Ishikawa (cell line): ENCODE data around the gene ATRNL1.

Experiments
- CEBPB ChIP-seq: IDR thresholded peaks from 2 replicates; pipeline ENCODE4 v1.6.1; 2012
- CREB1 ChIP-seq: IDR thresholded peaks from 2 replicates; pipeline ENCODE4 v1.6.1; 2012; ENCODE audit warnings: low read depth
- EGR1 ChIP-seq: IDR thresholded peaks from 2 replicates; pipeline ENCODE4 v1.6.1; 2012
- EP300 ChIP-seq: IDR thresholded peaks from 2 replicates; pipeline ENCODE4 v1.6.1; 2012; ENCODE audit warnings: borderline replicate concordance
- FOXM1 ChIP-seq: IDR thresholded peaks from 2 replicates; pipeline ENCODE4 v1.6.1; 2012; ENCODE audit warnings: low read depth, borderline replicate concordance
- MAX ChIP-seq: IDR thresholded peaks from 2 replicates; pipeline ENCODE4 v1.6.1; 2012
- NFIC ChIP-seq: IDR thresholded peaks from 2 replicates; pipeline ENCODE4 v1.6.1; 2012
- RAD21 ChIP-seq: IDR thresholded peaks from 2 replicates; pipeline ENCODE4 v1.6.1; 2012; ENCODE audit warnings: low read depth
- TAF1 ChIP-seq: IDR thresholded peaks from 2 replicates; pipeline ENCODE4 v1.6.1; 2012; ENCODE audit warnings: low read depth, mild to moderate bottlenecking
- TCF12 ChIP-seq: IDR thresholded peaks from 2 replicates; pipeline ENCODE4 v1.6.1; 2012; ENCODE audit warnings: low read depth
- TEAD4 ChIP-seq: IDR thresholded peaks from 2 replicates; pipeline ENCODE4 v1.6.1; 2012
- YY1 ChIP-seq: IDR thresholded peaks from 2 replicates; pipeline ENCODE4 v1.6.1; 2012; ENCODE audit warnings: low read depth
- ZBTB7A ChIP-seq: IDR thresholded peaks from 2 replicates; pipeline ENCODE4 v1.6.1; 2012; ENCODE audit warnings: low read depth
- TF ChIP-seq, protein P1 (sequence below): IDR thresholded peaks from 2 replicates; pipeline ENCODE4 v1.6.1; 2012
- TF ChIP-seq, protein P2 (sequence below): IDR thresholded peaks from 2 replicates; pipeline ENCODE4 v1.6.1; 2012; ENCODE audit warnings: low read depth, mild to moderate bottlenecking

ATRNL1 gene

GRCh38 chr10:115846528-115846927 is 753.4 kb downstream of the ATRNL1 start:
- TF ChIP-seq FOXM1: no peak
- no peak for TF ChIP-seq TAF1
- no peak for TF ChIP-seq YY1
- no peak for TF ChIP-seq CEBPB
- no peak for TF ChIP-seq EP300
- TF ChIP-seq, protein P1, sequence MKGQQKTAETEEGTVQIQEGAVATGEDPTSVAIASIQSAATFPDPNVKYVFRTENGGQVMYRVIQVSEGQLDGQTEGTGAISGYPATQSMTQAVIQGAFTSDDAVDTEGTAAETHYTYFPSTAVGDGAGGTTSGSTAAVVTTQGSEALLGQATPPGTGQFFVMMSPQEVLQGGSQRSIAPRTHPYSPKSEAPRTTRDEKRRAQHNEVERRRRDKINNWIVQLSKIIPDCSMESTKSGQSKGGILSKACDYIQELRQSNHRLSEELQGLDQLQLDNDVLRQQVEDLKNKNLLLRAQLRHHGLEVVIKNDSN: no peak
- TF ChIP-seq RAD21: no peak
- no peak for TF ChIP-seq TEAD4
- no peak for TF ChIP-seq TCF12
- TF ChIP-seq CREB1: no peak
- TF ChIP-seq, protein P2, sequence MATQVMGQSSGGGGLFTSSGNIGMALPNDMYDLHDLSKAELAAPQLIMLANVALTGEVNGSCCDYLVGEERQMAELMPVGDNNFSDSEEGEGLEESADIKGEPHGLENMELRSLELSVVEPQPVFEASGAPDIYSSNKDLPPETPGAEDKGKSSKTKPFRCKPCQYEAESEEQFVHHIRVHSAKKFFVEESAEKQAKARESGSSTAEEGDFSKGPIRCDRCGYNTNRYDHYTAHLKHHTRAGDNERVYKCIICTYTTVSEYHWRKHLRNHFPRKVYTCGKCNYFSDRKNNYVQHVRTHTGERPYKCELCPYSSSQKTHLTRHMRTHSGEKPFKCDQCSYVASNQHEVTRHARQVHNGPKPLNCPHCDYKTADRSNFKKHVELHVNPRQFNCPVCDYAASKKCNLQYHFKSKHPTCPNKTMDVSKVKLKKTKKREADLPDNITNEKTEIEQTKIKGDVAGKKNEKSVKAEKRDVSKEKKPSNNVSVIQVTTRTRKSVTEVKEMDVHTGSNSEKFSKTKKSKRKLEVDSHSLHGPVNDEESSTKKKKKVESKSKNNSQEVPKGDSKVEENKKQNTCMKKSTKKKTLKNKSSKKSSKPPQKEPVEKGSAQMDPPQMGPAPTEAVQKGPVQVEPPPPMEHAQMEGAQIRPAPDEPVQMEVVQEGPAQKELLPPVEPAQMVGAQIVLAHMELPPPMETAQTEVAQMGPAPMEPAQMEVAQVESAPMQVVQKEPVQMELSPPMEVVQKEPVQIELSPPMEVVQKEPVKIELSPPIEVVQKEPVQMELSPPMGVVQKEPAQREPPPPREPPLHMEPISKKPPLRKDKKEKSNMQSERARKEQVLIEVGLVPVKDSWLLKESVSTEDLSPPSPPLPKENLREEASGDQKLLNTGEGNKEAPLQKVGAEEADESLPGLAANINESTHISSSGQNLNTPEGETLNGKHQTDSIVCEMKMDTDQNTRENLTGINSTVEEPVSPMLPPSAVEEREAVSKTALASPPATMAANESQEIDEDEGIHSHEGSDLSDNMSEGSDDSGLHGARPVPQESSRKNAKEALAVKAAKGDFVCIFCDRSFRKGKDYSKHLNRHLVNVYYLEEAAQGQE: no peak
- no peak for TF ChIP-seq EGR1
- no peak for TF ChIP-seq MAX

GRCh38 chr10:115849197-115849596 is 756.0 kb downstream of the ATRNL1 start:
- TF ChIP-seq ZBTB7A: no peak

- TF ChIP-seq TCF12 (no peak), YY1 (no peak), CEBPB (no peak), CREB1 (no peak), EGR1 (no peak)
- TF ChIP-seq, protein P2: no peak
- TF ChIP-seq, protein P1: no peak
These were observed 757.5 kb downstream of the ATRNL1 start for GRCh38 chr10:115850666-115851065.

DNA sequence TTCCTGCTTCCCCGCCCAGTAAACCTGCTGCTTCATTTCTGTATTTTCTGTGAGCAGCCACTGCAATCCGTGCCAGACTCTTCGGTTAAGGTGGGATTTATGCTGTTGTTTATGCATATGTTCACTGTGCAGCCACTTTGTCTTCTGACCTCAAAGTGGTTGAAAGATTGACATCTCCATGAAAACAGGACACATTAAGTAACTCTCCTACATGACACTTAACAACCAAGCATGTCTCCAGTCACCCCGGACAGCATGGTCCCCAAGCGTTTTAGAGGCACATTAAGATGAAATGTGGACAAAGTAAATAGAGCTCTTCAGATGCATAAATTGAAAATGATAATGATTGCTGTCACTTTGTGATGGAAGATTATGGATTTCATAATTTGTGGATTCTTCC is 758.5 kb downstream of the ATRNL1 start:
- TF ChIP-seq CEBPB (no peak), CREB1 (no peak), YY1 (no peak), MAX (no peak), TEAD4 (no peak), TAF1 (no peak), EGR1 (no peak), EP300 (no peak), NFIC (no peak), ZBTB7A (no peak), RAD21 (no peak), TCF12 (no peak), FOXM1 (no peak)
- TF ChIP-seq, protein P2: no peak
- TF ChIP-seq, protein P1: no peak
